Aorta (tissue), 5 donors: Measurements from ENCODE around the gene IRF2BP1. TPM values are rescaled to one million over a fixed set of nuclear protein-coding genes. Genes with fewer than 3 reads are reported as not detected.
A peak's percentile ranks its signal among the peaks of the same experiment; 100 is the strongest.
"Not testable (repeated sequence)": the region's sequence is repeated elsewhere in the genome, so short reads cannot be mapped to it uniquely, and the experiment has no call there.

Source experiments
- ATAC-seq: fragments of 200-7000 bp; cut with Tn5 transposase; one replicate; pipeline ENCODE4 v1.9.1; 2022; ENCODE audit warnings: moderate library complexity; ENCODE audit not compliant: low FRiP score
- DNase-seq, 2 donors: peaks; one replicate each; pipeline ENCODE4 v3.0.0-alpha.2; 2020
- H3K27ac ChIP-seq, 2 donors: one replicate each; pipeline ENCODE4 v1.5.1; 2013; ENCODE audit warnings: low read length in 2 of 2, mild to moderate bottlenecking in 2 of 2, moderate library complexity in 2 of 2, control low read depth in 1 of 2, inconsistent platforms in 1 of 2, low read depth in 1 of 2
- H3K27me3 ChIP-seq, 2 donors: one replicate each; pipeline ENCODE4 v1.6.1; 2013; ENCODE audit warnings: control low read depth in 1 of 2, low read length in 1 of 2, mild to moderate bottlenecking in 1 of 2, moderate library complexity in 1 of 2; ENCODE audit not compliant: insufficient read depth in 2 of 2, control insufficient read depth in 1 of 2
- H3K36me3 ChIP-seq, 2 donors: one replicate each; pipeline ENCODE4 v1.6.1; 2013; ENCODE audit warnings: control low read depth in 1 of 2, low read length in 1 of 2, mild to moderate bottlenecking in 1 of 2; ENCODE audit not compliant: insufficient read depth in 2 of 2, control insufficient read depth in 1 of 2
- H3K4me1 ChIP-seq, 2 donors: one replicate each; pipeline ENCODE4 v1.6.1; 2013; ENCODE audit warnings: low read length in 2 of 2, control low read depth in 1 of 2, mild to moderate bottlenecking in 1 of 2, moderate library complexity in 1 of 2; ENCODE audit not compliant: insufficient read depth in 2 of 2, control insufficient read depth in 1 of 2
- H3K4me3 ChIP-seq, 2 donors: one replicate each; pipeline ENCODE4 v1.5.1; 2013; ENCODE audit warnings: low read length in 2 of 2, control low read depth in 1 of 2, mild to moderate bottlenecking in 1 of 2
- H3K9me3 ChIP-seq: one replicate; pipeline ENCODE4 v1.6.1; 2013; ENCODE audit warnings: mild to moderate bottlenecking, low read length; ENCODE audit not compliant: control insufficient read depth
- WGBS, 2 donors: extraction: QIAGEN DNeasy Blood & Tissue Kit; methylation state at CpG; one replicate each; pipeline ENCODE4 v1.1.7; 2013; 5-methylcytosine and 5-hydroxymethylcytosine counted together
- intact Hi-C, 2 donors: fragments of 100-400 bp; cut with DNase I; formaldehyde crosslinking; loops; one replicate each; pipeline versions ENCODE4 v1.14.2 to v1.15.0; 2022
- polyA plus RNA-seq, 2 donors: library from polyadenylated mRNA; stranded (reverse); fragments of 200-250 nt; gene quantifications; one replicate each; pipeline ENCODE4 v1.2.3, GENCODE V29; 2013
- total RNA-seq, 2 donors: library from RNA; stranded (reverse); fragmentation: NEBNext Ultra II Directional; extraction: Animal tissue kit (Norgen Biotek cat#: 25700); gene quantifications; one replicate each; pipeline ENCODE4 v1.2.1, GENCODE V29; 2021
- donor health status: healthy with polysubstance abuse.
- donor health status: Bipolar disorder and iron deficiency.
- donor health status: DM: no; HTN: no; CAD: no.
- donor health status: DM: no; HTN: no; CAD: no.
- donor health status: DM: yes; HTN: yes; CAD: no.

The IRF2BP1 gene
- total and polyA plus RNA-seq, 4 donors = 4.1 to 17.7 (median 14.5) TPM

GRCh38 chr19:45878043-45878794 is 7.7 kb downstream of the IRF2BP1 start:
- 84 to 86% methylated on average over 11 of the region's 11 CpGs for WGBS, 2 donors
- H3K4me1 ChIP-seq = no peaks in the 10 kb centered on the region
- H3K36me3 ChIP-seq = no peaks in the 10 kb centered on the region
- H3K27ac ChIP-seq = no peak overlapping the region
- H3K27me3 ChIP-seq = no peaks in the 10 kb centered on the region
- intact Hi-C loops = no loop called here
- no peaks in the 10 kb centered on the region for H3K9me3 ChIP-seq
- ATAC-seq (peak; percentile 5), DNase-seq (no peak)
- no peak overlapping the region for H3K4me3 ChIP-seq

GRCh38 chr19:45876411-45877197 is 9.3 kb downstream of the IRF2BP1 start:
- intact Hi-C loops = no loop called here
- Histone ChIP-seq H3K4me1 (no peaks in the 10 kb centered on the region), H3K27me3 (no peaks in the 10 kb centered on the region), H3K4me3 (no peak overlapping the region), H3K36me3 (no peaks in the 10 kb centered on the region), H3K27ac (no peak overlapping the region), H3K9me3 (no peaks in the 10 kb centered on the region)
- ATAC-seq (peak; percentile 26), DNase-seq (peak in 1 of 2 donors; percentile 63)
- whole genome bisulfite sequencing, 2 donors = 9 to 11% methylated on average over 35 to 41 of the region's 41 CpGs

DNA sequence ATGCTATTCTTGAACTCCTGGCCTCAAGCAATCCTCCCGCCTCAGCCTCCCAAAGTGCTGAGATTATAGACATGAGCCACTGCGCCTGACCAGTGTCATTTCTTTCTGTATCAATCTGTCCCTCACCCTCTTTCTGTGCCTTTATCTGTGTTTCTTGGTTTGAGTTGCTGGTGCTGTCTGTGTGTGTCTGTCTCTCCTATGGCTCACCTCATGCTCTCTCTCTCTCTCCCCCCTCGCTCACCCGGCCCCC is 9.9 kb downstream of the IRF2BP1 start:
- intact Hi-C loops = no loop called here
- H3K4me3 ChIP-seq = no peak overlapping the region
- H3K9me3 ChIP-seq = no peaks in the 10 kb centered on the region
- DNase-seq (no peak), ATAC-seq (no peak)
- H3K36me3 ChIP-seq = no peaks in the 10 kb centered on the region
- H3K27ac ChIP-seq = no peak overlapping the region
- no peaks in the 10 kb centered on the region for H3K4me1 ChIP-seq
- no peaks in the 10 kb centered on the region for H3K27me3 ChIP-seq
- 52 to 53% methylated on average over 4 of the region's 4 CpGs for WGBS, 2 donors

DNA sequence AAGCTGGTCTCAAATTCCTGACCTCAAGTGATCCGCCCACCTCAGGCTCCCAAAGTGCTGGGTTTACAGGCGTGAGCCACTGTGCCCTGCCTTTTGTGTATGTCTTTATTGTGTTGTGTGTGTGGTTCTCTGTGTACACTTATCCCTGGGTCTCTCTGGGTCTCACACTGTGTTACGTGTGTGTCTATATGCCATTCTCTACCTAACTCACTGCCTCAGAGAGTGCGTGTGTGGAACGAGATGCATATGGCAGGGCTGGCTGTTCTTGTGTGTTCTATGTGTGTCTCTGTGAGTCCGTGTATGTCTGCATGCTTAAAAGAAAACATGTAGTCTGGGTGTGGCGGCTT is 11.3 kb downstream of the IRF2BP1 start:
- no peaks in the 10 kb centered on the region for H3K27me3 ChIP-seq
- no peaks in the 10 kb centered on the region for H3K36me3 ChIP-seq
- no peak for ATAC-seq
- no peak overlapping the region for H3K27ac ChIP-seq
- DNase-seq = no peak
- no peaks in the 10 kb centered on the region for H3K4me1 ChIP-seq
- H3K9me3 ChIP-seq = no peaks in the 10 kb centered on the region
- 88 to 91% methylated on average over 7 of the region's 7 CpGs for WGBS, 2 donors
- H3K4me3 ChIP-seq = no peak overlapping the region
- intact Hi-C loops = no loop called here

DNA sequence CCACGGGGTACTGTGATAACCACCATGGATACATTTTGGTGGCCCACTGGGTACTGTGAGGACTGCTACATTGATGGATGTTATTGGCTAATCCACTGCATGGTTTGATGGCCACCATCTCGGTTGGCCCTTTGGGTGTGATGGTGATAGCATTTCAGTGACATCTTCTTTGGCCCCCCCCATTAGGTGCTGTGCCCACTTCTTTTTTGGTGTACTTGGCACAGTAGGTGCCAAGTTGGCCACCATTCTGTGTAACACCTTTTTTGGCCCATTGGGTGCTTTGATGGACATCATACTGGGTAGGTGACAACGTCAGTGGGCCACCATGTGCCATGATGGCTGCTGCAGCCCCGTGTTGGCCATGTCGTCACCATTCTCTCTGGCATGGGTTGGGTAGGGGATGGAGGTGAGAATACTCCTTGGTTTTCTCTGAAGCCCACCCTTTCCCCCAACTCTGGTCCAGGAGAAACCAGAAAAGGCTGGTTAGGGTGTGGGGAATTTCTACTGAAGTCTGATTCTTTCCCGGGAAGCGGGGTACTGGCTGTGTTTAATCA is 12.6 kb downstream of the IRF2BP1 start:
- H3K4me3 ChIP-seq = no peak overlapping the region
- no peaks in the 10 kb centered on the region for H3K9me3 ChIP-seq
- H3K36me3 ChIP-seq = no peaks in the 10 kb centered on the region
- intact Hi-C loops = no loop called here
- DNase-seq (no peak), ATAC-seq (no peak)
- H3K27me3 ChIP-seq = no peaks in the 10 kb centered on the region
- WGBS, 2 donors = 86 to 90% methylated on average over 7 of the region's 7 CpGs
- no peak overlapping the region for H3K27ac ChIP-seq
- H3K4me1 ChIP-seq = no peaks in the 10 kb centered on the region

- ATAC-seq (no peak), DNase-seq (no peak)
- Histone ChIP-seq H3K27me3 (no peaks in the 10 kb centered on the region), H3K4me1 (no peaks in the 10 kb centered on the region), H3K27ac (no peak overlapping the region), H3K4me3 (no peak overlapping the region), H3K9me3 (no peaks in the 10 kb centered on the region), H3K36me3 (no peaks in the 10 kb centered on the region)
- WGBS, 2 donors = 90 to 94% methylated on average over 30 to 34 of the region's 34 CpGs
- intact Hi-C loops = no loop called here
Measured at GRCh38 chr19:45872095-45872919, 13.6 kb downstream of the IRF2BP1 start.

- Histone ChIP-seq H3K27me3 (no peaks in the 10 kb centered on the region), H3K9me3 (no peaks in the 10 kb centered on the region), H3K36me3 (no peaks in the 10 kb centered on the region), H3K27ac (no peak overlapping the region), H3K4me1 (no peaks in the 10 kb centered on the region), H3K4me3 (no peak overlapping the region)
- intact Hi-C loops = no loop called here
- DNase-seq (no peak), ATAC-seq (no peak)
- WGBS, 2 donors = 78 to 80% methylated on average over 5 of the region's 5 CpGs
Measured at GRCh38 chr19:45870798-45871197, 15.1 kb downstream of the IRF2BP1 start.

DNA sequence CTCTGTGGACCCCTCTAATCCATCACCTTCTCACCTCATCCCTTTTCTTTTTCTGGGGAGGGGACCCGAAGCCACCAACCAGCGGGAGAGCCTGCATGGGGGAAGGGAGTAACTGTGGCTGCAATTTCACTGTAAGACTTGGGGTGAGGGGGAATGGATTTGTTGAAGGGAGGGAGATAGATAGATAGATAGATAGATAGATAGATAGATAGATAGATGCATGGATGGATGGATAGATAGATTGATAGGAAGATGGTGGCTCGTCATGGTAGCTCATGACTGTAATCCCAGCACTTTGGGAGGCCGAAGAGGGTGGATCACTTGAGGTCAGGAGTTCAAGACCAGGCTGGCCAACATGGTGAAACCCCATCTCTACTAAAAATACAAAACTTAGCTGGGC is 18.7 kb downstream of the IRF2BP1 start:
- H3K4me3 ChIP-seq, H3K4me1 ChIP-seq, H3K27me3 ChIP-seq, H3K36me3 ChIP-seq, H3K27ac ChIP-seq, intact Hi-C loops, ATAC-seq, H3K9me3 ChIP-seq, DNase-seq: not testable (repeated sequence)
- WGBS, 2 donors = 74 to 84% methylated on average over 2 to 4 of the region's 4 CpGs
